H1 (cell line): ENCODE results near the gene MAGEA1. TPM values are rescaled to one million over a fixed set of nuclear protein-coding genes. Genes with fewer than 3 reads are reported as not detected.

Experiments
- CTCF ChIA-PET: fragments of 300-600 bp; sonication (Branson Sonifier 250); formaldehyde crosslinking; loops from one replicate; lab custom pipeline; 2021; ENCODE audit not compliant: partially characterized antibody; lab: Charles Lee
- POLR2A ChIA-PET: fragments of 300-600 bp; sonication (Branson Sonifier 250); formaldehyde crosslinking; loops from one replicate; lab custom pipeline; 2021; ENCODE audit warnings: inconsistent platforms; ENCODE audit not compliant: partially characterized antibody; lab: Charles Lee
- DNase-seq, 2 experiments: peaks; one replicate each; pipeline versions ENCODE4 v3.0.0 to v3.0.0-alpha.2; 2010 to 2022; ENCODE audit warnings: low spot score in 2 of 2, low read depth in 1 of 2, mixed read lengths in 1 of 2
- FAIRE-seq: peaks from 2 replicates; lab custom pipeline; 2011; peaks lifted over from hg19 to GRCh38; lab: Jason Lieb, UNC
- H2AFZ ChIP-seq: 2 replicates; pipeline ENCODE4 v1.8.1; 2012; ENCODE audit warnings: low read length, inconsistent platforms
- H2AK5ac ChIP-seq: 2 replicates; pipeline ENCODE4 v1.6.1; 2013; ENCODE audit warnings: low read depth, low read length
- H2BK120ac ChIP-seq: replicated peaks from 2 replicates; pipeline ENCODE3; 2013; ENCODE audit warnings: low read depth, low read length, inconsistent platforms
- H2BK12ac ChIP-seq: 2 replicates; pipeline ENCODE4 v1.6.1; 2013; ENCODE audit warnings: low read depth, low read length
- H2BK15ac ChIP-seq: 2 replicates; pipeline ENCODE4 v1.6.1; 2013; ENCODE audit warnings: low read length
- H2BK20ac ChIP-seq: 2 replicates; pipeline ENCODE4 v1.6.1; 2013; ENCODE audit warnings: low read length
- H2BK5ac ChIP-seq: 2 replicates; pipeline ENCODE4 v1.6.1; 2013; ENCODE audit warnings: low read depth, low read length
- H3K14ac ChIP-seq: 2 replicates; pipeline ENCODE4 v1.6.1; 2013; ENCODE audit warnings: inconsistent platforms; ENCODE audit not compliant: insufficient read length
- H3K18ac ChIP-seq: 2 replicates; pipeline ENCODE4 v1.6.1; 2013; ENCODE audit warnings: low read length; ENCODE audit errors: extremely low read depth
- H3K23ac ChIP-seq: 2 replicates; pipeline ENCODE4 v1.6.1; 2013; ENCODE audit warnings: inconsistent platforms; ENCODE audit not compliant: insufficient read length
- H3K23me2 ChIP-seq: 2 replicates; pipeline ENCODE4 v1.6.1; 2013; ENCODE audit warnings: low read depth, low read length
- H3K27ac ChIP-seq: 2 replicates; pipeline ENCODE4 v1.6.1; 2011; ENCODE audit warnings: low read depth, low read length, inconsistent platforms
- H3K27me3 ChIP-seq, 4 experiments: replicated peaks in 1 of 4; 1 replicate in 1 of 4; 2 replicates in 3 of 4; pipeline versions ENCODE4 v1.6.1 to v1.8.1; 2011 to 2013; ENCODE audit warnings: low read length in 3 of 4, mild to moderate bottlenecking in 3 of 4, inconsistent platforms in 2 of 4, mixed read lengths in 2 of 4, moderate library complexity in 1 of 4; ENCODE audit not compliant: control insufficient read depth in 3 of 4, insufficient read depth in 3 of 4; ENCODE audit errors: extremely low read depth in 1 of 4
- H3K36me3 ChIP-seq, 4 experiments: 2 replicates each; pipeline versions ENCODE4 v1.6.1 to v1.8.1; 2011 to 2013; ENCODE audit warnings: mild to moderate bottlenecking in 4 of 4, low read length in 3 of 4, moderate library complexity in 2 of 4, control low read depth in 1 of 4, inconsistent platforms in 1 of 4; ENCODE audit not compliant: insufficient read depth in 4 of 4, control insufficient read depth in 2 of 4
- H3K4ac ChIP-seq: replicated peaks from 2 replicates; pipeline ENCODE3; 2013; ENCODE audit warnings: low read length, low read depth, mixed read lengths, inconsistent platforms; ENCODE audit not compliant: insufficient read length
- H3K4me1 ChIP-seq, 4 experiments: replicated peaks in 1 of 4; 1 replicate in 1 of 4; 2 replicates in 3 of 4; pipeline versions ENCODE4 v1.6.1 to v1.8.1; 2011 to 2013; ENCODE audit warnings: low read length in 3 of 4, inconsistent platforms in 2 of 4, mixed read lengths in 1 of 4; ENCODE audit not compliant: insufficient read depth in 4 of 4, control insufficient read depth in 3 of 4
- H3K4me2 ChIP-seq, 2 experiments: 2 replicates each; pipeline versions ENCODE4 v1.6.1 to v1.8.1; 2011 to 2013; ENCODE audit warnings: low read depth in 2 of 2, low read length in 2 of 2, control low read depth in 1 of 2, inconsistent platforms in 1 of 2, mild to moderate bottlenecking in 1 of 2; ENCODE audit not compliant: insufficient read depth in 1 of 2
- H3K4me3 ChIP-seq, 4 experiments: fragments of 200-600, 300-600 bp in 1 of 4; sonication (generic), shearing (Covaris generic), sonication (Bioruptor Twin) in 1 of 4; 2 replicates each; pipeline versions ENCODE4 v1.5.1 to v1.8.1; 2011 to 2016; ENCODE audit warnings: low read length in 4 of 4, low read depth in 3 of 4, control low read depth in 2 of 4, inconsistent platforms in 2 of 4, mild to moderate bottlenecking in 2 of 4, mixed read lengths in 1 of 4, moderate library complexity in 1 of 4; ENCODE audit not compliant: insufficient read depth in 2 of 4; ENCODE audit errors: extremely low read depth in 1 of 4
- H3K56ac ChIP-seq: replicated peaks from 2 replicates; pipeline ENCODE3; 2013; ENCODE audit warnings: low read depth, mild to moderate bottlenecking, mixed read lengths, low read length, inconsistent platforms; ENCODE audit not compliant: insufficient read length
- H3K79me1 ChIP-seq: 2 replicates; pipeline ENCODE4 v1.6.1; 2013; ENCODE audit warnings: low read depth, low read length, control low read depth
- H3K79me2 ChIP-seq, 2 experiments: 2 replicates each; pipeline versions ENCODE4 v1.6.1 to v1.8.1; 2012 to 2013; ENCODE audit warnings: low read length in 2 of 2, mild to moderate bottlenecking in 2 of 2, inconsistent platforms in 1 of 2; ENCODE audit not compliant: insufficient read depth in 2 of 2, control insufficient read depth in 1 of 2
- H3K9ac ChIP-seq, 4 experiments: replicated peaks in 1 of 4; 1 replicate in 1 of 4; 2 replicates in 3 of 4; pipeline versions ENCODE4 v1.6.1 to v1.8.1; 2011 to 2013; ENCODE audit warnings: low read depth in 3 of 4, low read length in 3 of 4, control low read depth in 2 of 4, mild to moderate bottlenecking in 2 of 4, moderate library complexity in 2 of 4, inconsistent platforms in 1 of 4; ENCODE audit errors: extremely low read depth in 1 of 4
- H3K9me3 ChIP-seq, 2 experiments: 2 replicates each; pipeline versions ENCODE4 v1.6.1 to v1.8.1; 2012 to 2013; ENCODE audit warnings: mild to moderate bottlenecking in 2 of 2, moderate library complexity in 2 of 2, control low read depth in 1 of 2, inconsistent platforms in 1 of 2, low read depth in 1 of 2, low read length in 1 of 2, mixed read lengths in 1 of 2; ENCODE audit not compliant: insufficient read depth in 2 of 2
- H4K20me1 ChIP-seq, 2 experiments: replicated peaks in 1 of 2; 2 replicates each; pipeline versions ENCODE3 to v1.8.1; 2011 to 2013; ENCODE audit warnings: inconsistent platforms in 2 of 2, low read length in 2 of 2, mild to moderate bottlenecking in 1 of 2; ENCODE audit not compliant: insufficient read depth in 2 of 2, control insufficient read depth in 1 of 2
- H4K5ac ChIP-seq: 2 replicates; pipeline ENCODE4 v1.6.1; 2013; ENCODE audit warnings: low read length, low read depth, mixed read lengths, inconsistent platforms; ENCODE audit not compliant: insufficient read length
- H4K8ac ChIP-seq: 2 replicates; pipeline ENCODE4 v1.8.0; 2013; ENCODE audit warnings: mild to moderate bottlenecking, moderate library complexity, low read length, inconsistent platforms; ENCODE audit not compliant: insufficient read depth; ENCODE audit errors: extremely low read depth
- H4K91ac ChIP-seq: replicated peaks from 2 replicates; pipeline ENCODE3; 2013; ENCODE audit warnings: low read length, mixed read lengths, inconsistent platforms; ENCODE audit not compliant: insufficient read length
- CBX5 ChIP-seq: fragments of 300-800, 300-1000 bp; sonication (generic); IDR thresholded peaks from 2 replicates; pipeline ENCODE4 v1.7.1; 2016; ENCODE audit warnings: antibody characterized with exemption, low read length, low read depth
- CBX8 ChIP-seq: fragments of 300-800, 300-1000 bp; sonication (generic); IDR thresholded peaks from 2 replicates; pipeline ENCODE4 v1.7.1; 2016; ENCODE audit warnings: low read depth, low read length, borderline replicate concordance
- CHD2 ChIP-seq: IDR thresholded peaks from 2 replicates; pipeline ENCODE4 v1.6.1; 2012; ENCODE audit warnings: low read length, improper control_type of control experiment
- GABPA ChIP-seq: IDR thresholded peaks from 2 replicates; pipeline ENCODE4 v1.6.1; 2011; ENCODE audit warnings: mild to moderate bottlenecking, low read length, moderate library complexity, borderline replicate concordance; ENCODE audit not compliant: insufficient read depth
- JUND ChIP-seq: IDR thresholded peaks from 2 replicates; pipeline ENCODE4 v1.6.1; 2011; ENCODE audit warnings: mild to moderate bottlenecking, improper control_type of control experiment, low read length
- KDM4A ChIP-seq: IDR thresholded peaks from one replicate; pipeline ENCODE4 v1.7.1; 2012; ENCODE audit warnings: low read depth, mild to moderate bottlenecking, moderate library complexity, low read length, inconsistent platforms; ENCODE audit not compliant: severe bottlenecking
- RBBP5 ChIP-seq: IDR thresholded peaks from 2 replicates; pipeline ENCODE4 v1.7.1; 2012; ENCODE audit warnings: low read depth, mild to moderate bottlenecking, inconsistent platforms, low read length, moderate library complexity, borderline replicate concordance
- RFX5 ChIP-seq: IDR thresholded peaks from 2 replicates; pipeline ENCODE4 v1.6.1; 2011; ENCODE audit warnings: low read depth, low read length, improper control_type of control experiment, borderline replicate concordance
- SAP30 ChIP-seq: fragments of 300-600 bp; sonication (generic); IDR thresholded peaks from 2 replicates; pipeline ENCODE4 v1.7.1; 2012; ENCODE audit warnings: low read length, moderate library complexity, mild to moderate bottlenecking, inconsistent platforms; ENCODE audit not compliant: insufficient read depth, insufficient replicate concordance
- SIRT6 ChIP-seq: IDR thresholded peaks from one replicate; pipeline ENCODE4 v1.7.1; 2012; ENCODE audit warnings: low read length, inconsistent platforms
- TAF1 ChIP-seq: IDR thresholded peaks from 2 replicates; pipeline ENCODE4 v1.6.1; 2011; ENCODE audit warnings: mild to moderate bottlenecking, low read depth, low read length
- TAF7 ChIP-seq: optimal IDR thresholded peaks from 2 replicates; pipeline ENCODE3; 2011; ENCODE audit warnings: low read depth, mild to moderate bottlenecking, inconsistent platforms, low read length, moderate library complexity, borderline replicate concordance
- ZNF274 ChIP-seq: IDR thresholded peaks from 2 replicates; pipeline ENCODE4 v1.7.0; 2012; ENCODE audit warnings: low read length, borderline replicate concordance; ENCODE audit errors: extremely low read depth
- WGBS, 2 experiments: shearing (Covaris generic) in 1 of 2; methylation state at CpG; one replicate each; pipeline versions ENCODE4 v1.1.6 to v1.1.7; 2013 to 2015; ENCODE audit warnings: low lambda C conversion rate in 2 of 2, mixed read lengths in 2 of 2, inconsistent platforms in 1 of 2, low coverage in 1 of 2, missing lambda C conversion rate in 1 of 2; ENCODE audit not compliant: insufficient replicate concordance in 2 of 2, insufficient coverage in 1 of 2, insufficient read length in 1 of 2; ENCODE audit errors: extremely low coverage in 1 of 2, missing lambda C conversion rate in 1 of 2; 5-methylcytosine and 5-hydroxymethylcytosine counted together
- polyA plus RNA-seq, 7 experiments: library from polyadenylated mRNA; depleted of rRNA in 3 of 7; stranded (reverse) in 5 of 7; unstranded in 2 of 7; fragments of >200 nt in 5 of 7; fragments of 200-250 nt in 2 of 7; gene quantifications; 1 replicate in 5 of 7; 2 replicates in 1 of 7; 4 replicates in 1 of 7; pipeline versions ENCODE4 v1.2.1 to v1.2.3, GENCODE V29; 2011 to 2013; ENCODE audit warnings: missing spikeins in 2 of 7, mixed read lengths in 2 of 7
- total RNA-seq: library from RNA; stranded (reverse); fragmentation: NEBNext Ultra II Directional; extraction: Animal tissue kit (Norgen Biotek cat#: 25700); gene quantifications from 2 replicates; pipeline ENCODE4 v1.2.1, GENCODE V29; 2021
- TF ChIP-seq, protein P1 (sequence below): IDR thresholded peaks from 2 replicates; pipeline ENCODE4 v1.6.1; 2011; ENCODE audit warnings: low read length, improper control_type of control experiment

MAGEA1 gene
- total and polyA plus RNA-seq, 2 of the 8 experiments (the other 6 are each of a cell fraction or from before 2014, with no cell fraction given) = not detected

GRCh38 chrX:153216926-153217325, 37.8 kb downstream of the MAGEA1 start:
- FAIRE-seq (no peak), DNase-seq (no peak)
- H3K27ac ChIP-seq = no peak overlapping the region
- CTCF ChIA-PET = no interaction called here
- no peak overlapping the region for H3K56ac ChIP-seq
- no peaks in the 10 kb centered on the region for H3K27me3 ChIP-seq
- POLR2A ChIA-PET = no interaction called here
- H3K79me2 ChIP-seq = no peaks in the 10 kb centered on the region
- no peaks in the 10 kb centered on the region for H4K20me1 ChIP-seq
- H3K4ac ChIP-seq = no peak overlapping the region
- WGBS, 2 experiments = 79% methylated on average over 1 of the region's 1 CpG; no CpG with 5 or more reads in 1 of the 2 experiments
- no peak overlapping the region for H2BK120ac ChIP-seq
- no peaks in the 10 kb centered on the region for H3K79me1 ChIP-seq
- no peak overlapping the region for H3K23ac ChIP-seq
- no peak overlapping the region for H2AK5ac ChIP-seq
- H3K4me2 ChIP-seq = no peak overlapping the region
- no peak overlapping the region for H4K8ac ChIP-seq
- H4K91ac ChIP-seq = no peak overlapping the region
- H2BK5ac ChIP-seq = no peak overlapping the region
- H3K9me3 ChIP-seq = no peaks in the 10 kb centered on the region
- H2AFZ ChIP-seq = no peak overlapping the region
- H3K14ac ChIP-seq = no peak overlapping the region
- H3K4me3 ChIP-seq = no peak overlapping the region
- no peak overlapping the region for H2BK15ac ChIP-seq
- H2BK12ac ChIP-seq = no peak overlapping the region
- H3K9ac ChIP-seq = no peak overlapping the region
- no peaks in the 10 kb centered on the region for H3K36me3 ChIP-seq
- no peak overlapping the region for H3K18ac ChIP-seq
- no peaks in the 10 kb centered on the region for H3K4me1 ChIP-seq
- no peaks in the 10 kb centered on the region for H3K23me2 ChIP-seq
- no peak overlapping the region for H4K5ac ChIP-seq
- H2BK20ac ChIP-seq = no peak overlapping the region
- TF ChIP-seq RBBP5 (no peak), TAF1 (no peak), SAP30 (no peak), CBX5 (no peak), KDM4A (no peak), JUND (no peak), TAF7 (no peak), RFX5 (no peak), GABPA (no peak), CBX8 (no peak), ZNF274 (no peak), CHD2 (no peak), SIRT6 (no peak)
- TF ChIP-seq, protein P1, sequence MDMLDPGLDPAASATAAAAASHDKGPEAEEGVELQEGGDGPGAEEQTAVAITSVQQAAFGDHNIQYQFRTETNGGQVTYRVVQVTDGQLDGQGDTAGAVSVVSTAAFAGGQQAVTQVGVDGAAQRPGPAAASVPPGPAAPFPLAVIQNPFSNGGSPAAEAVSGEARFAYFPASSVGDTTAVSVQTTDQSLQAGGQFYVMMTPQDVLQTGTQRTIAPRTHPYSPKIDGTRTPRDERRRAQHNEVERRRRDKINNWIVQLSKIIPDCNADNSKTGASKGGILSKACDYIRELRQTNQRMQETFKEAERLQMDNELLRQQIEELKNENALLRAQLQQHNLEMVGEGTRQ = no peak
